ENCODE measurements around the gene TXNDC17. TPM values are rescaled to one million over a fixed set of nuclear protein-coding genes. Genes with fewer than 3 reads are reported as not detected.

The TXNDC17 gene
- total and polyA plus RNA-seq, 2 of the 8 experiments (the other 6 are each of a cell fraction or from before 2014, with no cell fraction given): 182 to 410 TPM

- 92% methylated on average over 6 of the region's 6 CpGs; no CpG with 5 or more reads in 1 of the 2 experiments for WGBS, 2 experiments (ENCODE audit: extremely low coverage in 1 of 2, insufficient coverage in 1 of 2, insufficient read length in 1 of 2, insufficient replicate concordance in 2 of 2, low coverage in 1 of 2, low lambda C conversion rate in 2 of 2, missing lambda C conversion rate in 1 of 2)
- no peak overlapping the region for H3K14ac ChIP-seq (ENCODE audit: insufficient read length)
- no peak overlapping the region for H4K91ac ChIP-seq (replicated peaks; ENCODE audit: insufficient read length, low read length)
- H3K36me3 ChIP-seq (ENCODE audit: control insufficient read depth in 2 of 4, insufficient read depth in 4 of 4, low read length in 3 of 4): peaks cover 15 to 56% (median 32%) of the 10 kb centered on the region in 4 experiments; a peak in 7 of 8 replicates
- FAIRE-seq (no peak), DNase-seq (ENCODE audit: low read depth in 1 of 2, low spot score in 2 of 2) (no peak)
- H3K23me2 ChIP-seq (ENCODE audit: low read depth, low read length): no peaks in the 10 kb centered on the region
- no peaks in the 10 kb centered on the region for H4K20me1 ChIP-seq (replicated peaks in 1 of 2; ENCODE audit: control insufficient read depth in 1 of 2, insufficient read depth in 2 of 2, low read length in 2 of 2)
- CTCF ChIA-PET (ENCODE audit: partially characterized antibody): interaction anchor here (1.7 kb wide), 1 partner anchor 119 kb away, joined by 4 read pairs; no protein-coding TSS in a partner anchor
- H2BK120ac ChIP-seq (replicated peaks; ENCODE audit: low read depth, low read length): no peak overlapping the region
- no peak overlapping the region for H3K9ac ChIP-seq (replicated peaks in 1 of 4; ENCODE audit: extremely low read depth in 1 of 4, low read depth in 3 of 4, low read length in 3 of 4)
- POLR2A ChIA-PET (ENCODE audit: partially characterized antibody): interaction anchor here (1.5 kb wide), 1 partner anchor 10 kb away, joined by 4 read pairs; no protein-coding TSS in a partner anchor
- H2BK20ac ChIP-seq (ENCODE audit: low read length): no peak overlapping the region
- no peaks in the 10 kb centered on the region for H3K79me2 ChIP-seq (ENCODE audit: control insufficient read depth in 1 of 2, insufficient read depth in 2 of 2, low read length in 2 of 2)
- H3K56ac ChIP-seq (replicated peaks; ENCODE audit: insufficient read length, low read depth, low read length): no peak overlapping the region
- H2BK12ac ChIP-seq (ENCODE audit: low read depth, low read length): peak overlapping the region; percentile 69; the same call in 1 of the 2 replicates
- H2BK15ac ChIP-seq (ENCODE audit: low read length): no peak overlapping the region
- no peak for TF ChIP-seq RAD21 (IDR thresholded peaks at IDR 0.05 in 1 of 2, conservative IDR thresholded peaks at IDR 0.05 in 1 of 2; ENCODE audit: low read depth in 2 of 2, low read length in 2 of 2)
- TF ChIP-seq JUND (IDR thresholded peaks at IDR 0.05; ENCODE audit: low read length): no peak
- no peaks in the 10 kb centered on the region for H3K27me3 ChIP-seq (replicated peaks in 1 of 4; ENCODE audit: control insufficient read depth in 3 of 4, extremely low read depth in 1 of 4, insufficient read depth in 3 of 4, low read length in 3 of 4)
- no peaks in the 10 kb centered on the region for H3K9me3 ChIP-seq (ENCODE audit: insufficient read depth in 2 of 2, low read depth in 1 of 2, low read length in 1 of 2)
- H3K23ac ChIP-seq (ENCODE audit: insufficient read length): no peak overlapping the region
- no peak overlapping the region for H4K8ac ChIP-seq (ENCODE audit: extremely low read depth, insufficient read depth, low read length)
- H4K5ac ChIP-seq (ENCODE audit: insufficient read length, low read depth, low read length): no peak overlapping the region
- H2AK5ac ChIP-seq (ENCODE audit: low read depth, low read length): no peak overlapping the region
- H3K4ac ChIP-seq (replicated peaks; ENCODE audit: insufficient read length, low read depth, low read length): no peak overlapping the region
- H3K4me3 ChIP-seq (ENCODE audit: extremely low read depth in 1 of 4, insufficient read depth in 2 of 4, low read depth in 3 of 4, low read length in 4 of 4): no peak overlapping the region
- H3K18ac ChIP-seq (ENCODE audit: extremely low read depth, low read length): no peak overlapping the region
- H2BK5ac ChIP-seq (ENCODE audit: low read depth, low read length): peak overlapping the region; percentile 12; the same call in 1 of the 2 replicates
- no peaks in the 10 kb centered on the region for H3K79me1 ChIP-seq (ENCODE audit: low read depth, low read length)
- no peak overlapping the region for H3K4me2 ChIP-seq (ENCODE audit: insufficient read depth in 1 of 2, low read depth in 2 of 2, low read length in 2 of 2)
- H3K27ac ChIP-seq (ENCODE audit: low read depth, low read length): no peak overlapping the region
- no peak overlapping the region for H2AFZ ChIP-seq (ENCODE audit: low read length)
- H3K4me1 ChIP-seq (replicated peaks in 1 of 4; ENCODE audit: control insufficient read depth in 3 of 4, insufficient read depth in 4 of 4, low read length in 3 of 4): no peaks in the 10 kb centered on the region
These were observed 48.7 kb upstream of the TXNDC17 start for GRCh38 chr17:6592173-6592572.
